GM12801 (cell line): ENCODE data around the gene SLAMF7.

ENCODE experiments used
- CTCF ChIP-seq: IDR thresholded peaks from one replicate; pipeline ENCODE4 v1.5.1; 2011; ENCODE audit warnings: control low read depth; ENCODE audit not compliant: insufficient read length; ENCODE audit errors: extremely low read depth

Gene SLAMF7

GRCh38 chr1:160752924-160753323 is 13.9 kb downstream of the SLAMF7 start:
- no peak for TF ChIP-seq CTCF

GRCh38 chr1:160753594-160753993 is 14.5 kb downstream of the SLAMF7 start:
- no peak for TF ChIP-seq CTCF

GRCh38 chr1:160755461-160755860 is 16.4 kb downstream of the SLAMF7 start:
- no peak for TF ChIP-seq CTCF

GRCh38 chr1:160755911-160756848 is 17.1 kb downstream of the SLAMF7 start:
- no peak for TF ChIP-seq CTCF

GRCh38 chr1:160756849-160757201 is 17.8 kb downstream of the SLAMF7 start:
- TF ChIP-seq CTCF, result no peak

- no peak for TF ChIP-seq CTCF
These were observed 19.5 kb downstream of the SLAMF7 start for GRCh38 chr1:160758521-160758920.

GRCh38 chr1:160759740-160760139 is 20.7 kb downstream of the SLAMF7 start:
- no peak for TF ChIP-seq CTCF
